Measurements from ENCODE around the gene SARDH.
"Not testable (repeated sequence)": the region's sequence is repeated elsewhere in the genome, so short reads cannot be mapped to it uniquely, and the experiment has no call there.

SARDH gene

GRCh38 chr9:133677126-133678010 is 60.8 kb downstream of the SARDH start:
- Histone ChIP-seq H3K79me2 (ENCODE audit: control insufficient read depth, low read length) (no peaks in the 10 kb centered on the region), H3K4me1 (ENCODE audit: control insufficient read depth, low read length) (peaks cover 3% of the 10 kb centered on the region), H4K20me1 (ENCODE audit: control insufficient read depth, insufficient read depth, low read depth, low read length) (no peaks in the 10 kb centered on the region), H3F3A (ENCODE audit: control insufficient read depth, insufficient read depth) (no peaks in the 10 kb centered on the region), H3K9me2 (replicated peaks; ENCODE audit: control insufficient read depth, low read length) (no peaks in the 10 kb centered on the region), H3K4me3 (ENCODE audit: low read length) (no peak overlapping the region), H3K27me3 (ENCODE audit: control insufficient read depth, low read length) (no peaks in the 10 kb centered on the region), H3K27ac (ENCODE audit: low read depth, low read length) (no peak overlapping the region), H3K36me3 (ENCODE audit: control insufficient read depth, low read length) (no peaks in the 10 kb centered on the region), H3K9me3 (ENCODE audit: control insufficient read depth, insufficient read depth, low read length) (no peaks in the 10 kb centered on the region), H3K4me2 (ENCODE audit: low read length) (no peak overlapping the region)
- TF ChIP-seq, protein P1, sequence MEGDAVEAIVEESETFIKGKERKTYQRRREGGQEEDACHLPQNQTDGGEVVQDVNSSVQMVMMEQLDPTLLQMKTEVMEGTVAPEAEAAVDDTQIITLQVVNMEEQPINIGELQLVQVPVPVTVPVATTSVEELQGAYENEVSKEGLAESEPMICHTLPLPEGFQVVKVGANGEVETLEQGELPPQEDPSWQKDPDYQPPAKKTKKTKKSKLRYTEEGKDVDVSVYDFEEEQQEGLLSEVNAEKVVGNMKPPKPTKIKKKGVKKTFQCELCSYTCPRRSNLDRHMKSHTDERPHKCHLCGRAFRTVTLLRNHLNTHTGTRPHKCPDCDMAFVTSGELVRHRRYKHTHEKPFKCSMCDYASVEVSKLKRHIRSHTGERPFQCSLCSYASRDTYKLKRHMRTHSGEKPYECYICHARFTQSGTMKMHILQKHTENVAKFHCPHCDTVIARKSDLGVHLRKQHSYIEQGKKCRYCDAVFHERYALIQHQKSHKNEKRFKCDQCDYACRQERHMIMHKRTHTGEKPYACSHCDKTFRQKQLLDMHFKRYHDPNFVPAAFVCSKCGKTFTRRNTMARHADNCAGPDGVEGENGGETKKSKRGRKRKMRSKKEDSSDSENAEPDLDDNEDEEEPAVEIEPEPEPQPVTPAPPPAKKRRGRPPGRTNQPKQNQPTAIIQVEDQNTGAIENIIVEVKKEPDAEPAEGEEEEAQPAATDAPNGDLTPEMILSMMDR (IDR thresholded peaks at IDR 0.05; ENCODE audit: low read depth, low read length, poor library complexity, severe bottlenecking): no peak
- TF ChIP-seq EZH2phosphoT487 (IDR thresholded peaks at IDR 0.05; ENCODE audit: borderline replicate concordance, low read length): no peak

- no peaks in the 10 kb centered on the region for H3K9me2 ChIP-seq (replicated peaks; ENCODE audit: control insufficient read depth, low read length)
- no peaks in the 10 kb centered on the region for H3K27me3 ChIP-seq (ENCODE audit: control insufficient read depth, low read length)
- H4K20me1 ChIP-seq (ENCODE audit: control insufficient read depth, insufficient read depth, low read depth, low read length): no peaks in the 10 kb centered on the region
- H3F3A ChIP-seq (ENCODE audit: control insufficient read depth, insufficient read depth): no peaks in the 10 kb centered on the region
- H3K4me2 ChIP-seq (ENCODE audit: low read length): no peak overlapping the region
- no peak for TF ChIP-seq EZH2phosphoT487 (IDR thresholded peaks at IDR 0.05; ENCODE audit: borderline replicate concordance, low read length)
- TF ChIP-seq, protein P1 (IDR thresholded peaks at IDR 0.05; ENCODE audit: low read depth, low read length, poor library complexity, severe bottlenecking): no peak
- no peak overlapping the region for H3K27ac ChIP-seq (ENCODE audit: low read depth, low read length)
- H3K4me1 ChIP-seq (ENCODE audit: control insufficient read depth, low read length): no peaks in the 10 kb centered on the region
- H3K9me3 ChIP-seq (ENCODE audit: control insufficient read depth, insufficient read depth, low read length): no peaks in the 10 kb centered on the region
- H3K4me3 ChIP-seq (ENCODE audit: low read length): no peak overlapping the region
- H3K36me3 ChIP-seq (ENCODE audit: control insufficient read depth, low read length): no peaks in the 10 kb centered on the region
- no peaks in the 10 kb centered on the region for H3K79me2 ChIP-seq (ENCODE audit: control insufficient read depth, low read length)
Observed at GRCh38 chr9:133676450-133676849, 61.7 kb downstream of the SARDH start.

DNA sequence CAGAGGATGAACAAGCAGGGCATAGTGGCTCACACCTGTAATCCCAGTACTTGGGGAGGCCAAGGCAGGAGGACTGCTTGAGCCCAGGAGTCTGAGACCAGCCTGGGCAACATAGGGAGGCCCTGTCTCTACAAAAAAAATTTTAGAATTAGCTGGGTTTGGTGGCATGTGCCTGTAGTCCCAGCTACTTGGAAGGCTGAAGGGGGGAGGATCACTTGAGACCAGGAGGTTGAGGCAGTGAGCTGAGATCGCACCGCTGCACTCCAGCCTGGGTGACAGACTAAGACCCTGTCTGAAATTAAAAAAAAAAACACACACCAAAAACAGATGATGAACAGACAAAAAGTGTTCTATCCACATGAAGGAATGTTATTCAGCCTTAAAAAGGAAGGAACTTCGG is 62.4 kb downstream of the SARDH start:
- not testable (repeated sequence) for H3F3A ChIP-seq (ENCODE audit: control insufficient read depth, insufficient read depth); H3K9me2 ChIP-seq (replicated peaks; ENCODE audit: control insufficient read depth, low read length); H3K27ac ChIP-seq (ENCODE audit: low read depth, low read length); H3K27me3 ChIP-seq (ENCODE audit: control insufficient read depth, low read length); H3K4me2 ChIP-seq (ENCODE audit: low read length); H3K79me2 ChIP-seq (ENCODE audit: control insufficient read depth, low read length); H3K36me3 ChIP-seq (ENCODE audit: control insufficient read depth, low read length); H4K20me1 ChIP-seq (ENCODE audit: control insufficient read depth, insufficient read depth, low read depth, low read length); H3K4me3 ChIP-seq (ENCODE audit: low read length); H3K9me3 ChIP-seq (ENCODE audit: control insufficient read depth, insufficient read depth, low read length); H3K4me1 ChIP-seq (ENCODE audit: control insufficient read depth, low read length)

DNA sequence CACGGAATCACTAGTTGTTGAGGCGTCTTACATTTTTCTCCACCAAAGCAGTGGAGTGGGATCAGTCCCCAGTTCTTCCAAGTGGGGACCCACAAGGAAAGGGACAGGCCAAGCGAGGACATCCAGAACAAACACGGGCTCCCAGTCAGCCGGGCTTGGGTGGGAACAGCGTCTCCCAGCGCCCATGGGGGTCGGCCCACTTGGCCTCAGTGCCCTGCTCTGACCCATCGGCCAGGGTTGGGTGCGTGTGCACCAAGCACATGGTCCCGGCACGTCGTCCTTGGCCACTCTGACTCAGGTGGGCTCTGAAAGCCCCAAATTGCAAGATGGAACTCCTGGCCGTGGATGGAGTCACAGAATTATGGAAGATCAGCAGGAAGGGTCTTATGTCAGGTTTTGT is 64.1 kb downstream of the SARDH start:
- TF ChIP-seq, protein P1 (IDR thresholded peaks at IDR 0.05; ENCODE audit: low read depth, low read length, poor library complexity, severe bottlenecking): no peak
- no peak for TF ChIP-seq EZH2phosphoT487 (IDR thresholded peaks at IDR 0.05; ENCODE audit: borderline replicate concordance, low read length)
- no peaks in the 10 kb centered on the region for H3K27me3 ChIP-seq (ENCODE audit: control insufficient read depth, low read length)
- no peak overlapping the region for H3K4me3 ChIP-seq (ENCODE audit: low read length)
- H3K36me3 ChIP-seq (ENCODE audit: control insufficient read depth, low read length): no peaks in the 10 kb centered on the region
- no peaks in the 10 kb centered on the region for H3K4me1 ChIP-seq (ENCODE audit: control insufficient read depth, low read length)
- no peaks in the 10 kb centered on the region for H3K79me2 ChIP-seq (ENCODE audit: control insufficient read depth, low read length)
- no peaks in the 10 kb centered on the region for H3F3A ChIP-seq (ENCODE audit: control insufficient read depth, insufficient read depth)
- no peaks in the 10 kb centered on the region for H3K9me2 ChIP-seq (replicated peaks; ENCODE audit: control insufficient read depth, low read length)
- H4K20me1 ChIP-seq (ENCODE audit: control insufficient read depth, insufficient read depth, low read depth, low read length): no peaks in the 10 kb centered on the region
- no peak overlapping the region for H3K27ac ChIP-seq (ENCODE audit: low read depth, low read length)
- no peaks in the 10 kb centered on the region for H3K9me3 ChIP-seq (ENCODE audit: control insufficient read depth, insufficient read depth, low read length)
- H3K4me2 ChIP-seq (ENCODE audit: low read length): no peak overlapping the region
